ENCODE data around the gene THTPA. TPM values are rescaled to one million over a fixed set of nuclear protein-coding genes. Genes with fewer than 3 reads are reported as not detected.

Gene THTPA
- total and polyA plus RNA-seq, 2 of the 13 experiments (the other 11 are each of a cell fraction or from before 2014, with no cell fraction given), result 7.4 to 8.7 TPM

DNA sequence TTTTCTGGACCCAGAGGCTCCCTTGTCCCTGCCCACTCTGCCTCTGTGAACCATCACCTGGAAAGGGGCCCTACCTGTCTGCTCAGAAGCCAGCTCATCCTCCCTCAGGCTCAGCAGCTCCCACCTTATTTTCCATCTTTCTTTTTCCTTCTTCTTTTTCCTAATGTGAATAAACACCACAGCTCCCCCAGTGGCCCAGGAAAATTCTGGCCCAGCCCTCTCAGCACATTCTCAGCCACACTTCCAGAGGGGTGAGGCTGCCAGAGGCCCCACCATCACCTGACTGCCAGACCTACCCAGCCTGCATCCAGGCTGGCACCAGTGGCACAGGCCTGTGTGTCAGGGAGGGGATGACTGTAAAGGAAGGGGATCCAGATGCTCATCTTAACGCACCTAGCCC is 27.5 kb upstream of the THTPA start (continued):
- TF ChIP-seq, protein P1, sequence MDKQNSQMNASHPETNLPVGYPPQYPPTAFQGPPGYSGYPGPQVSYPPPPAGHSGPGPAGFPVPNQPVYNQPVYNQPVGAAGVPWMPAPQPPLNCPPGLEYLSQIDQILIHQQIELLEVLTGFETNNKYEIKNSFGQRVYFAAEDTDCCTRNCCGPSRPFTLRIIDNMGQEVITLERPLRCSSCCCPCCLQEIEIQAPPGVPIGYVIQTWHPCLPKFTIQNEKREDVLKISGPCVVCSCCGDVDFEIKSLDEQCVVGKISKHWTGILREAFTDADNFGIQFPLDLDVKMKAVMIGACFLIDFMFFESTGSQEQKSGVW (CRISPR knock-in tag; IDR thresholded peaks at IDR 0.05; ENCODE audit: borderline replicate concordance), result peak; percentile 73; the same call in 1 of the 2 replicates
- TF ChIP-seq SIN3B (IDR thresholded peaks at IDR 0.05; ENCODE audit: low read length), result no peak
- no peak for TF ChIP-seq ZNF468 (CRISPR knock-in tag; IDR thresholded peaks at IDR 0.05)
- TF ChIP-seq ZNF782 (CRISPR knock-in tag; IDR thresholded peaks at IDR 0.05; ENCODE audit: borderline replicate concordance), result no peak
- TF ChIP-seq ZNF331 (CRISPR knock-in tag; IDR thresholded peaks at IDR 0.05), result no peak
- TF ChIP-seq MEIS1 (CRISPR knock-in tag; IDR thresholded peaks at IDR 0.05; ENCODE audit: borderline replicate concordance), result no peak
- TF ChIP-seq, protein P2, sequence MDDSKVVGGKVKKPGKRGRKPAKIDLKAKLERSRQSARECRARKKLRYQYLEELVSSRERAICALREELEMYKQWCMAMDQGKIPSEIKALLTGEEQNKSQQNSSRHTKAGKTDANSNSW (CRISPR knock-in tag; IDR thresholded peaks at IDR 0.05; ENCODE audit: borderline replicate concordance), result no peak
- no peak for TF ChIP-seq MAZ (IDR thresholded peaks at IDR 0.05; ENCODE audit: borderline replicate concordance, low read depth, low read length)
- no peak for TF ChIP-seq MAZ (CRISPR knock-in tag; IDR thresholded peaks at IDR 0.05; ENCODE audit: low read depth)
- no peak for TF ChIP-seq ZNF430 (CRISPR knock-in tag; IDR thresholded peaks at IDR 0.05)
- TF ChIP-seq CBFB (CRISPR knock-in tag; IDR thresholded peaks at IDR 0.05), result no peak
- TF ChIP-seq ZC3H4 (CRISPR knock-in tag; IDR thresholded peaks at IDR 0.05; ENCODE audit: borderline replicate concordance), result no peak
- TF ChIP-seq ZNF451 (CRISPR knock-in tag; IDR thresholded peaks at IDR 0.05), result peak; percentile 27; the same call in 1 of the 2 replicates
- no peak for TF ChIP-seq NFIB (CRISPR knock-in tag; IDR thresholded peaks at IDR 0.05; ENCODE audit: borderline replicate concordance)
- TF ChIP-seq ZNF768 (CRISPR knock-in tag; IDR thresholded peaks at IDR 0.05), result peak; percentile 29; the same call in 1 of the 2 replicates

DNA sequence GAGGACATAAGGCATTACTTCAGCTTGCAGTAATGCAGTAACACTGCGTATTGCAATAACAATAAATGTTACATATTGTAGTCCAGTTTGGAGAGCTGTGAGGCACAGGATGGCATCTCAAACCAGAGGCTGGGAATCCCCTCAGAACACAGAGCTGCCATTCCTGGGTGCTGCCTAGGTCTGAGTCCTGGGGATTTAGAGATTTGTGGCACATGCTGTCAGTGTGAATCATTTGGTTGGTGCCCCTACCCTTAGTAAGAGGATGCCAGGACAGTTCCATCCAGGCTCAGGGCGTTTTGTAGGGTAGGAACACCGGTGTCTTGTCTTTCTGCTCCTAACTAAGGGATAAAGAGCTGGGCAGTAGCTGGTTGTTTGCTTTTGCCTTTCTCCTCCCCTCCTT is 27.1 kb upstream of the THTPA start:
- no peaks in the 10 kb centered on the region for H3K36me3 ChIP-seq (replicated peaks in 1 of 2; ENCODE audit: control insufficient read depth in 1 of 2, insufficient read depth in 2 of 2, low read length in 2 of 2)
- no peaks in the 10 kb centered on the region for H4K20me1 ChIP-seq (ENCODE audit: insufficient read depth, low read length)
- H2AFZ ChIP-seq (ENCODE audit: low read length), result no peak overlapping the region
- POLR2A ChIA-PET, result no interaction called here
- no peak overlapping the region for H3K27ac ChIP-seq (ENCODE audit: extremely low read length, insufficient read depth, low read length)
- DNase-seq (ENCODE audit: low spot score) (no peak), ATAC-seq (no peak), FAIRE-seq (no peak)
- 78% methylated on average over 3 of the region's 3 CpGs for WGBS (ENCODE audit: low lambda C conversion rate)
- intact Hi-C loops (cut with micrococcal nuclease; ENCODE audit: unreplicated experiment), result no loop called here
- H3K79me2 ChIP-seq (ENCODE audit: insufficient read depth, low read length), result no peaks in the 10 kb centered on the region
- CTCF ChIA-PET (ENCODE audit: low intra/inter-chr PET ratio, low total read pairs), result no interaction called here
- H3K9ac ChIP-seq (ENCODE audit: insufficient read depth, low read depth, low read length), result no peak overlapping the region
- in situ Hi-C loops (cut with HindIII; ENCODE audit: extremely low pct_ligation_motif_present, low pct_unique_long_range_greater_than_20kb), result no loop called here
- H3K9me3 ChIP-seq (ENCODE audit: low read length), result no peaks in the 10 kb centered on the region
- H3K4me3 ChIP-seq (replicated peaks in 1 of 3; ENCODE audit: insufficient read depth in 1 of 3, low read depth in 2 of 3, low read length in 3 of 3), result no peak overlapping the region
- no TSS peak for BruUV-seq (replicated peaks)
- no peaks in the 10 kb centered on the region for H3K4me1 ChIP-seq (ENCODE audit: insufficient read depth, low read length)
- H3K27me3 ChIP-seq (ENCODE audit: control insufficient read depth in 1 of 2, insufficient read depth in 2 of 2, low read length in 2 of 2), result no peaks in the 10 kb centered on the region
- H3K4me2 ChIP-seq (ENCODE audit: low read depth, low read length), result no peak overlapping the region
- TF ChIP-seq, protein P3, sequence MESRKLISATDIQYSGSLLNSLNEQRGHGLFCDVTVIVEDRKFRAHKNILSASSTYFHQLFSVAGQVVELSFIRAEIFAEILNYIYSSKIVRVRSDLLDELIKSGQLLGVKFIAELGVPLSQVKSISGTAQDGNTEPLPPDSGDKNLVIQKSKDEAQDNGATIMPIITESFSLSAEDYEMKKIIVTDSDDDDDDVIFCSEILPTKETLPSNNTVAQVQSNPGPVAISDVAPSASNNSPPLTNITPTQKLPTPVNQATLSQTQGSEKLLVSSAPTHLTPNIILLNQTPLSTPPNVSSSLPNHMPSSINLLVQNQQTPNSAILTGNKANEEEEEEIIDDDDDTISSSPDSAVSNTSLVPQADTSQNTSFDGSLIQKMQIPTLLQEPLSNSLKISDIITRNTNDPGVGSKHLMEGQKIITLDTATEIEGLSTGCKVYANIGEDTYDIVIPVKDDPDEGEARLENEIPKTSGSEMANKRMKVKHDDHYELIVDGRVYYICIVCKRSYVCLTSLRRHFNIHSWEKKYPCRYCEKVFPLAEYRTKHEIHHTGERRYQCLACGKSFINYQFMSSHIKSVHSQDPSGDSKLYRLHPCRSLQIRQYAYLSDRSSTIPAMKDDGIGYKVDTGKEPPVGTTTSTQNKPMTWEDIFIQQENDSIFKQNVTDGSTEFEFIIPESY (CRISPR knock-in tag; IDR thresholded peaks at IDR 0.05), result no peak
- TF ChIP-seq ZNF776 (CRISPR knock-in tag; IDR thresholded peaks at IDR 0.05) (no peak), CHCHD3 (CRISPR knock-in tag; IDR thresholded peaks at IDR 0.05) (no peak), ZNF337 (CRISPR knock-in tag; IDR thresholded peaks at IDR 0.05; ENCODE audit: borderline replicate concordance, low read depth) (no peak), ZFP41 (CRISPR knock-in tag; IDR thresholded peaks at IDR 0.05; ENCODE audit: borderline replicate concordance) (no peak), CBX5 (CRISPR knock-in tag; IDR thresholded peaks at IDR 0.05; ENCODE audit: borderline replicate concordance) (no peak), ARID2 (CRISPR knock-in tag; IDR thresholded peaks at IDR 0.05; ENCODE audit: borderline replicate concordance) (no peak), ZFP62 (CRISPR knock-in tag; IDR thresholded peaks at IDR 0.05) (no peak), STAT5B (CRISPR knock-in tag; IDR thresholded peaks at IDR 0.05) (no peak), SYNCRIP (IDR thresholded peaks at IDR 0.05; ENCODE audit: insufficient read depth, low read depth, low read length) (no peak)

Data from HepG2 (cell line).